LNCAP (cell line): ENCODE results near the gene IFNG-AS1.

Source experiments
- CTCF ChIP-seq: fragments of 450-650 bp; IDR thresholded peaks from 2 replicates; pipeline ENCODE4 v1.5.1; 2017; ENCODE audit warnings: mild to moderate bottlenecking

The IFNG-AS1 gene

GRCh38 chr12:67957383-67957782 is 31.9 kb upstream of the IFNG-AS1 start:
- TF ChIP-seq CTCF = no peak

GRCh38 chr12:67958187-67958586 is 31.1 kb upstream of the IFNG-AS1 start:
- TF ChIP-seq CTCF = no peak

- no peak for TF ChIP-seq CTCF
These were observed 24.8 kb upstream of the IFNG-AS1 start for GRCh38 chr12:67964456-67964855.

GRCh38 chr12:67966560-67966959 is 22.7 kb upstream of the IFNG-AS1 start:
- TF ChIP-seq CTCF = no peak

GRCh38 chr12:67968321-67968720 is 20.9 kb upstream of the IFNG-AS1 start:
- no peak for TF ChIP-seq CTCF

GRCh38 chr12:67968725-67969124 is 20.5 kb upstream of the IFNG-AS1 start:
- no peak for TF ChIP-seq CTCF

GRCh38 chr12:67969134-67969802 is 20.0 kb upstream of the IFNG-AS1 start:
- no peak for TF ChIP-seq CTCF

- TF ChIP-seq CTCF = no peak
These were observed 11.6 kb upstream of the IFNG-AS1 start for GRCh38 chr12:67977668-67978067.
